ENCODE results near the gene PPM1E.
"Not testable (repeated sequence)": the region's sequence is repeated elsewhere in the genome, so short reads cannot be mapped to it uniquely, and the experiment has no call there.

The PPM1E gene

DNA sequence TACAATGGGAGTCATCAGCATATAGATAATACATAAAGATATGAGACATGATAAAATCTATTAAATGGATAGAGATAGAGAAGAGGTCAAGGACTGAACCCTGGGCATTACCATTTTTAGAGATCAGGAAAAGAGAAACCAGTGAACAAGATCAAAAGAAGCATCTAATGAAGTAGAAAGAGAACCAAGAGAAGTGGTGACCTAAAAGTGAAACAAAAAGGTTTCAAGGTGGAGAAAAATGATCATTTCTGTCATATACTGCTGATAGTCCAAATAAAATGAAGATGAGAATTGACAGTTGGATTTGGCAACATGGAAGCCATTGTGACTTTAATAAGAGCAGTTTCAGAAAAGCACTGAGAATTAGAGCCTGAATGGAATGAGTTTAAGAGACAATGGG is 165.1 kb downstream of the PPM1E start:
- no peak overlapping the region for H3K4me3 ChIP-seq (ENCODE audit: low read length)
- TF ChIP-seq ZNF274 (IDR thresholded peaks at IDR 0.05; ENCODE audit: low read depth, low read length): no peak

DNA sequence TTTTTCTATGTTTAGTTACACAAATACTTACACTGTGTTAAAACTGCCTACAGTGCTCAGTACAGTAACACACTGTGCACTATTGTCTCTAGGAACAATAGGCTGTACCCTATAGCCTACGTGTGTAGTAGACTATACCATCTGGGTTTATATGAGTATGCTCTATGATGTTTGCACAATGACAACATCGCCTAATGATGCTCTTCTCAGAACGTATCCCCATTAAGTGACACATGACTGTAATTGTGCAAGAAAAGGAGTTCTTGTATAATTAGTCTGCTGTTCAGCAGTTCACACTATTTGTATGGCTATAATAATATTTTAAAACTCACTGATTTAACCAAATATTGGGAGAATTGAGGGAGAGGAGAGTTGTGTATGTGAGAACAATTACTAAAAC is 177.3 kb downstream of the PPM1E start:
- H3K4me3 ChIP-seq (ENCODE audit: low read length): no peak overlapping the region
- TF ChIP-seq ZNF274 (IDR thresholded peaks at IDR 0.05; ENCODE audit: low read depth, low read length): no peak

DNA sequence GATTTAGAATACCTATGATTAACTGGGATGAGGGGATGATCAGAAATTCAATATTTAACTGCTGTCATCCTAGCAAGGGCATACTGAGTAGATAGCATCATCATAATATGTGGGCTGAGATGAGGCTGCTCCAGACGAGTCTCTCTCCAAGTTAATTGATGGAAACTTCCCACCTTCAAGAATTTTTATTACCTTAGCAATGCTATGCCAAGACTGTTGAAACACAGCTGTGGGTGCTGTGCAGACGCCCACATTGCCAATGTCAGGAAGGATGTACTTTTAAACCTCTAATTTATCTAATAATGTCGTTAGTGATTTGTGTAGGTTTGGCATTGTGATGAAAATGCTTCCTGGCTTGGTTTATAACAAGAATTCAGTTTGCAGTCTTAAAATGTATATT is 180.6 kb downstream of the PPM1E start:
- no peak overlapping the region for H3K4me3 ChIP-seq (ENCODE audit: low read length)
- TF ChIP-seq ZNF274 (IDR thresholded peaks at IDR 0.05; ENCODE audit: low read depth, low read length): no peak

DNA sequence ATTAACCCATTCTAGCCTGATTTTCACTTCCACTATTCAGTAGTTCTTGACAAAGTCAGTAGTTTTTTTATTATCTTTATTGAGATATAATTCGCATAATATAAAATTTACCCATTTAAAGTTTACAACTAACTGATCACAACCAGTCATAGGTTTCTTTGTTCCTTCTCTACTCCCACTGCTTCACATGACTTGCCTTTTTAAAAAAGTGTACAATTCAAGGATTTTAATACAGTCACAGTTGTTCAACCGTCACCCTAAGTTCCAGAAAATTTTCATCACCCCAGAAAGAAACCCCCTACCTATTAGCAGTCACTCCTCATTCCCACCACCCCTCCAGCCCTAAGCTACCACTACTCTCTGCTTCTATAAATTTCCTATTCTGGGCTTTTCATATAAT is 188.5 kb downstream of the PPM1E start:
- no peak for TF ChIP-seq ZNF274 (IDR thresholded peaks at IDR 0.05; ENCODE audit: low read depth, low read length)
- H3K4me3 ChIP-seq (ENCODE audit: low read length): no peak overlapping the region

DNA sequence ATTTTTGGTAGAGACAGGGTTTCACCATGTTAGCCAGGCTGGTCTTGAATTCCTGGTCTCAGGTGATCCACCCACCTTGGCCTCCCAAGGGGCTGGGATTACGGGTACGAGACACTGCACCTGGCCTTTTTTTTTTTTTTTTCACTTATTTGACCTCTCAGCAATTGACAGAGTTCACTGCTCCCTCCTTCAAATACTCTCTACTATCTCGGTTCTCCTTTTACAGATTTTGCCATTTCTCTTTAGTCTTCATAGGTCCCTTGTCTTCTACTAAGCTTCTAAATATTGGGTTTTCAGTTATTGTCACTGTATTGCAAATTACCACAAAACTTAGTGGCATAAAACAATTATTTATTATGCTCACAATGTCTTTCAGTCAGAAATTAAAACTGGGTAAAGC is 191.8 kb downstream of the PPM1E start:
- H3K4me3 ChIP-seq (ENCODE audit: low read length): no peak overlapping the region
- TF ChIP-seq ZNF274 (IDR thresholded peaks at IDR 0.05; ENCODE audit: low read depth, low read length): no peak

DNA sequence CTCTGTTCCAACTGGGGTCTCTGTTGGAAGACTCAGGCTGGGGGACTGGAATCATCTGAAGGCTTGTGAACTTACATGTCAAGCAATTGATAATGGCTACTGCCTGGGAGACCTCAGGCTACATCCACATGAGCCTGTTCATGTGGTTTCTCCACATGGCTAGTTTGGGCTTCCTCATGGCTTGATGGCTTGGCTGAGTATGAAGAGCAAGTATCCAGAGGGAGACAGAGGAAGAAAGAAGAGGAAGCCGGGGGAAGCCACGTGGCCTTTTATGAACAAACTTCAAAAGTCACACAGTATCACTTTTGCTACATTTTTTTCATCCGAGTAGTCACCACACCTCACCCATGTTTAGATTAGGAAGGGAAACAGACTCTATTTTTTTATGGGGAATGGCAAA is 192.2 kb downstream of the PPM1E start:
- no peak for TF ChIP-seq ZNF274 (IDR thresholded peaks at IDR 0.05; ENCODE audit: low read depth, low read length)
- no peak overlapping the region for H3K4me3 ChIP-seq (ENCODE audit: low read length)

DNA sequence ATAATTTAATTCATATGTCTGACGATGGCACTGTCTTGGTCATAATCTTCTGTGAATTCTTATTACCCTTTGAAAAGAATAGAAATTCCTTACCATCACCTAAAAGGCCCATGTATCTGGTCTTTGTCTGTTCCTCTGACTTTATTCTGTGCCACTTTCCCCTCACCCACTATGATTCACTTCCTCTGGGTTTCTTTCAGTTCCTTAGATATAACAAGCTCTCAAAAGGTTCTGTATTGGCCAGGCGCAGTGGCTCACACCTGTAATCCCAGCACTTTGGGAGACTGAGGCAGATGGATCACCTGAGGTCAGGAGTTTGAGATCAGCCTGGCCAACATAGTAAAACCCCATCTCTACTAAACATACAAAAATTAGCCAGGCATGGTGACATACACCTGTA is 198.7 kb downstream of the PPM1E start:
- not testable (repeated sequence) for H3K4me3 ChIP-seq (ENCODE audit: low read length)

DNA sequence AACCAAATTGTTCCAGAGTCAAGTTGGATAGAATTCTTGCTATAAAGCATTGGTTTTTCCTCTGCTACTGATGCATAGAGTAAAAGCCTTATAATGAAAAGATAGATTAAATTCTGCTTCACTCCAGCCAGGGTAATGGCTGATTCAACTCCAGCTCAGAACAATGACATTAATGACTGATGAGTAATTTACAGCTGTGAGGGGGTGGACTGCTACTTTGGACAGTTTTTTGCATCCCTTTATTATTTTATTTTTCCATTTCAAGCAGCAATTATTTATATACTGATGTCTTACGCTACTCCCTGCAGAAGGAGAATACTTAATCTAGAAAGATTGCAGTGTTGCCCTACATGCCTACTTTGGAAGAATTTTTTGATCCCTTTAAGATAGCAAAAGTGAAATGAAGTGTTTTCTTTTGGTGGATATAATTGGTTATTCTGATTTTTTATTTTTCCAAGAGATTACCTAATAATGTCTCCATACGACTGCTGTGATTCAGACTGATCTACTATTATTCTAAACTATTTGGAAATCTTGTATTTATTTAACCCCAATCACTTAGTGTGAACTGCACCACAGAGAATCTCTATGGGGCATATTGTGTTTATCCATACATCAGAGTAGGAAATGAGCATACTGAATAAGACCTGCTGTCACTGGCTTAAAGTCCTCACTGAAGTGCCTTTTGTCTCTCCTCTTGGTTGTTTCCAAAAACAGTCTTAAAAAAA is 201.5 kb downstream of the PPM1E start:
- no peak for TF ChIP-seq ZNF274 (IDR thresholded peaks at IDR 0.05; ENCODE audit: low read depth, low read length)

DNA sequence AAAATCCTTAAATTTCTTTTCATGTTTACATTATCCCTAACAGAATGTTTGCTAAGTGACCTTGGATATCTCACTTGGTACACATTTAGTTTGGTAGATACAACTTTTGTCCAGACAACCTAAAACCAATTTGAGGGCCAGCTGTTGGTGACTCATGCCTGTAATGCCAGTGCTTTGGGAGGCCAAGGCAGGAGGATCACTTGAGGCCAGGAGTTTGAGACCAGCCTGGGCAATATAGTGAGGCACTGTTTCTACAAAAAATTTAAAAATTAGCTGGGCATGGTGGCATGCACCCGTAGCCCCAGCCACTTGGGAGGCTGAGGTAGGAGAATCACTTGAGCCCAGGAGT is 202.0 kb downstream of the PPM1E start:
- H3K4me3 ChIP-seq (ENCODE audit: low read length): not testable (repeated sequence)

More for the DNA sequence above, 201.5 kb downstream of the PPM1E start:
- no peak overlapping the region for H3K4me3 ChIP-seq (ENCODE audit: low read length)

DNA sequence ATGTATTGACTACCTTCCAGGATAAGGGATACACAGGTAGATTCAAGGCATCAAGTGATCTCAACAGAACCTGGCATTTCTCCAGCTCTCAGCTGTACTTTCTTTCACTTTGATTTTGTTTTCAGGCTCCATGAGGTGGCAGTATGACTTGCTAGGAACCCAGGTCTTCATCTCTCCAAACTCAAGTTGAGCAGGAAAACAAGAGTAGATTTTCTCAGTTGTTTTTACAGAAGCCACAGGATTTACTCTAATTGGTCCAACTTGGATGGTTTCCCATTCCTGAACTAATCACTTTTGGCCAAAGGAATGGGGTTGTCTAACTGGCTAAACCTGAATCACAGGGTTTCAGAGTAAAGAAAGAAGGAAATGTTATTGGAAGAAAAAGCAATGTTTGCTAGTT is 204.4 kb downstream of the PPM1E start:
- TF ChIP-seq ZNF274 (IDR thresholded peaks at IDR 0.05; ENCODE audit: low read depth, low read length): no peak
- no peak overlapping the region for H3K4me3 ChIP-seq (ENCODE audit: low read length)

DNA sequence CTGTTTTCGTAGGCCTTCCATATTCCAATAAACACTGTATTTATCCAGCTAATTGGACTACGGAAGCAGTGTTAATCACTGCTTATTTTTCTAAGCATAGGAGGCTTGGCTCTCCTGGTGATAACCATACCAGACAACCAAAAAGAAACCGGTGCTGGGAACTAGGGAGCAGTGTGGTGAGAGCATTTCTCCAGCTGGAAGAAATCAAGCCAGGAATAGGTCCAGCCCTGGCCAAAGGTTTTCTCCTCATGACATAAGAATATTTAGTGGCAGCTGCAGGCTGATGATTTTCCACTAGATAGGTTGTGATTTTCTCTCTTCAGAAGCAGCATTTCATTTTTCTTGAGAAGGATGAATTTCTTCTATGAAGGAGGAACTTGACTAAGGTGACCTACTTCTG is 209.6 kb downstream of the PPM1E start:
- no peak overlapping the region for H3K4me3 ChIP-seq (ENCODE audit: low read length)
- no peak for TF ChIP-seq ZNF274 (IDR thresholded peaks at IDR 0.05; ENCODE audit: low read depth, low read length)

DNA sequence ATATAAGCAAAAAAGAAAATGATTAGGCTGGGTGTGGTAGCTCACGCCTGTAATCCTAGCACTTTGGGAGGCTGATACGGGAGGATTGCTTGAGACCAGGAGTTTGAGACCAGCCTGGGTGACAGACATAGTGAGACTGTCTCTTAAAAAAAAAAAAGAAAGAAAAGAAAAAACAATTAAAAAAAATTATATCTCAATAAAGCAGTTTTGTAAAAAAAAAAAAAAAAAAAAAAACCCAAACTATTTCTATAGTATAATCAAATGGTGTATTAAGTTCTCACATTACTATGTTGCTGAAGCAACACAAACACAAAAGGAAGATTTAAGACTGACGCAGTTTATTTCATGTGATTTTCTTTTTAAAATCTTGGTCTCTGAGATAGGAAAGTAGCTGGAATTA is 210.6 kb downstream of the PPM1E start:
- no peak overlapping the region for H3K4me3 ChIP-seq (ENCODE audit: low read length)
- TF ChIP-seq ZNF274 (IDR thresholded peaks at IDR 0.05; ENCODE audit: low read depth, low read length): no peak

DNA sequence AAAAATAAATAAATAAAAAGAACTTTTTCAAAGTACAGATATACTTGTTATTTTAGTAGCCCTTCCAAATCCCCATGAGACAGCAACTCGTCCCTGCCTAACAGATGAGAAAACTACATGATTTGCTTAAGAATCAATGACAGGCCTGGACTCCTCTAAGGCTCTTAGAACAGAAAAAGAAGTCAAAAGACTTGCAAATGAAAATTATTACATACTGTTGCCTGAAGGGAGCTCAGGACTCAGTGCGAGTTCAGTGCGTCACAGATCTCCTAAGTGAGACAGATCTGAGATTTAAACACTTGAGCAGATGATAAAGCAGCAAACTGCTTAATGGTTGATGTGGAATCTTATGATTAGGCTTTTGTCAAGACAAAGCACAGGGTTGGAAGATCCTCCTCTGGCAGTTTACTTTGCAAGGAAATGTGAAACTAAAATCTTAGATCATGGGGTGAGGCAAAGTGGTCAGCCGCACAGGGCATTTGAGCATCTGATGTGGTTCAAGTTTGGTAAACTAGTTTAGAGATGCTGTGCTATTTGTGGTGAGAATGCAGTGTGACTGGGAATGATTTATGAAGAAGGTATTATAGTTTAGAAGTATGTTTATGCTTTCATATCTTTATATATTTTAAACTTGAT is 212.9 kb downstream of the PPM1E start:
- H3K4me3 ChIP-seq (ENCODE audit: low read length): 0 out of 2 replicates have a peak overlapping the region, but pooled peaks have one; percentile 13
- TF ChIP-seq ZNF274 (IDR thresholded peaks at IDR 0.05; ENCODE audit: low read depth, low read length): no peak

DNA sequence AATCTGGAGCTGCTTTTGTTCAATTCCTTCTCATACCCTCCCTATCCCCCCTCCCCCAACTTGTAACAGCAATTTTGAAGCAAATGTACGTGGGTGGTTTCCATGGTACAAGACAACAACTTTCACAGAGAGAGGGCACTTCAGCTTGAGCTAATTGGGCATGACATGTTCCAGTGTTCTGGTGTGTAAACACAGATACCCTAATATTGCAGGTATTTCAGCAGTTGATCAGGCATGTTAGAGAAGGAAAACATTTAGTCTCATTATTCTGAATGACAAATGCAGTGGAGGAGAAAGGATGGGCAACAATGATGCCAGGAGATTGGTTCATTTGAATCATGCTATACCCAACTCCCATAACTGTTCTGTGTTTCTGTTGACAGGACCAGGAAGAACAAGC is 213.5 kb downstream of the PPM1E start:
- no peak overlapping the region for H3K4me3 ChIP-seq (ENCODE audit: low read length)
- TF ChIP-seq ZNF274 (IDR thresholded peaks at IDR 0.05; ENCODE audit: low read depth, low read length): no peak

DNA sequence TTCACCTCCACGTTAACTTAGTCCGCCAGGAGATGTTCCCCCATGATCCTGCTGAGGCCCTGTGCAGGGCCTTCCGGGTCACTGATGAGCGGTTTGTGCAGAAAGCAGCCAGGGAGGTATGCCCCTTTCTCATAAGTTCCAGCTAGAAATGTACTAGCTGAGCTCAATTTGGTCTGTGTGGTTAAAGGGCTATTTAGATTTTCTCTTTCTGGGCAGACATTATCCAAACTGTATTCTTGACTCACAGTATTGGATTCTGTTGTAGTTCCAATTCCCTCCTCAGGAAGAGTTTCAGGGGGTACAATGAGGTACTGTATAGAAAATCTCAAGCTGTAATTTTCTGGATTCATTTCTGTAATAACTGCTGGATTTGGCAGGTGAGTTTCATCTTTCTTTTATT is 214.0 kb downstream of the PPM1E start:
- no peak for TF ChIP-seq ZNF274 (IDR thresholded peaks at IDR 0.05; ENCODE audit: low read depth, low read length)
- no peak overlapping the region for H3K4me3 ChIP-seq (ENCODE audit: low read length)
